Neural cell (in vitro differentiated cells): ENCODE results near the gene SCN8A. TPM values are rescaled to one million over a fixed set of nuclear protein-coding genes. Genes with fewer than 3 reads are reported as not detected.

ENCODE experiments used
- H2AFZ ChIP-seq: fragments of 200-600, 300-800 bp; sonication (generic), shearing (Covaris generic); 2 replicates; pipeline ENCODE4 v1.6.0; 2014; ENCODE audit warnings: low read depth, mild to moderate bottlenecking, antibody characterized with exemption, low read length, moderate library complexity
- H3F3A ChIP-seq: fragments of 200-600 bp; shearing (Covaris generic); 2 replicates; pipeline ENCODE4 v1.6.1; 2016; ENCODE audit warnings: mild to moderate bottlenecking, moderate library complexity, mixed read lengths, antibody characterized with exemption, low read length; ENCODE audit not compliant: insufficient read depth, poor library complexity, severe bottlenecking
- H3K27ac ChIP-seq: fragments of 200-600, 300-800 bp; sonication (generic), shearing (Covaris generic); 2 replicates; pipeline ENCODE4 v1.5.1; 2014; ENCODE audit warnings: mild to moderate bottlenecking, low read length, moderate library complexity
- H3K27me3 ChIP-seq: fragments of 300-800, 200-600 bp; sonication (generic), shearing (Covaris generic); 2 replicates; pipeline ENCODE4 v1.6.0; 2014; ENCODE audit warnings: mild to moderate bottlenecking, low read depth, low read length, moderate library complexity; ENCODE audit not compliant: insufficient read depth
- H3K36me3 ChIP-seq: fragments of 300-800, 200-600 bp; sonication (generic), shearing (Covaris generic); 2 replicates; pipeline ENCODE4 v1.5.1; 2014; ENCODE audit warnings: mild to moderate bottlenecking, antibody characterized with exemption, low read length, moderate library complexity; ENCODE audit not compliant: insufficient read depth
- H3K4me2 ChIP-seq: fragments of 300-800, 200-600 bp; sonication (generic), shearing (Covaris generic); 2 replicates; pipeline ENCODE4 v1.6.0; 2014; ENCODE audit warnings: mild to moderate bottlenecking, low read length
- H3K4me3 ChIP-seq: fragments of 300-800, 200-600 bp; sonication (generic), shearing (Covaris generic); 2 replicates; pipeline ENCODE4 v1.5.1; 2014; ENCODE audit warnings: mild to moderate bottlenecking, low read length, moderate library complexity
- H3K79me2 ChIP-seq: fragments of 200-600 bp; shearing (Covaris generic); replicated peaks from 2 replicates; pipeline ENCODE4 v1.6.0; 2014; ENCODE audit warnings: mild to moderate bottlenecking, low read length, moderate library complexity; ENCODE audit not compliant: insufficient read depth
- H3K9ac ChIP-seq: fragments of 300-800, 200-600 bp; sonication (generic), shearing (Covaris generic); 2 replicates; pipeline ENCODE4 v1.6.1; 2016; ENCODE audit warnings: mild to moderate bottlenecking, low read length, mixed read lengths
- H3K9me2 ChIP-seq: fragments of 200-600 bp; shearing (Covaris generic); 2 replicates; pipeline ENCODE4 v1.6.1; 2016; ENCODE audit warnings: mild to moderate bottlenecking, low read length, mixed read lengths; ENCODE audit not compliant: insufficient read depth
- H3K9me3 ChIP-seq: fragments of 200-600, 300-800 bp; sonication (generic), shearing (Covaris generic); 2 replicates; pipeline ENCODE4 v1.6.1; 2016; ENCODE audit warnings: mild to moderate bottlenecking, mixed run types, low read length, moderate library complexity, mixed read lengths
- H4K20me1 ChIP-seq: fragments of 200-600 bp; shearing (Covaris generic); 2 replicates; pipeline ENCODE4 v1.6.1; 2016; ENCODE audit warnings: mild to moderate bottlenecking, mixed run types; ENCODE audit not compliant: insufficient read depth
- EP300 ChIP-seq: fragments of 450-650 bp; conservative IDR thresholded peaks from 2 replicates; pipeline ENCODE4 v1.6.1; 2014; ENCODE audit warnings: antibody characterized with exemption, mild to moderate bottlenecking, moderate library complexity; ENCODE audit not compliant: poor library complexity, severe bottlenecking
- EZH2 ChIP-seq: fragments of 200-600, 300-800 bp; shearing (Covaris generic), sonication (generic); IDR thresholded peaks from 2 replicates; pipeline ENCODE4 v1.6.1; 2014; ENCODE audit warnings: antibody characterized with exemption, low read length, borderline replicate concordance, mild to moderate bottlenecking; ENCODE audit not compliant: insufficient read depth, poor library complexity, severe bottlenecking
- MXI1 ChIP-seq: fragments of 450-650 bp; conservative IDR thresholded peaks from 2 replicates; pipeline ENCODE4 v1.6.1; 2014; ENCODE audit warnings: antibody characterized with exemption, mild to moderate bottlenecking; ENCODE audit not compliant: poor library complexity, severe bottlenecking
- POLR2AphosphoS5 ChIP-seq: IDR thresholded peaks from 2 replicates; pipeline ENCODE4 v1.6.1; 2012
- RAD21 ChIP-seq: fragments of 450-650 bp; conservative IDR thresholded peaks from 2 replicates; pipeline ENCODE4 v1.6.1; 2014; ENCODE audit warnings: antibody characterized with exemption, mild to moderate bottlenecking, moderate library complexity
- SMC3 ChIP-seq: fragments of 450-650 bp; conservative IDR thresholded peaks from 2 replicates; pipeline ENCODE4 v1.6.1; 2014; ENCODE audit warnings: antibody characterized with exemption, mild to moderate bottlenecking, moderate library complexity; ENCODE audit not compliant: poor library complexity
- TAF1 ChIP-seq: IDR thresholded peaks from 2 replicates; pipeline ENCODE4 v1.6.1; 2012; ENCODE audit warnings: low read depth
- polyA plus RNA-seq: library from polyadenylated mRNA; depleted of rRNA; stranded (reverse); fragments of >200 nt; gene quantifications from 2 replicates; pipeline ENCODE4 v1.2.3, GENCODE V29; 2014
- TF ChIP-seq, protein P1 (sequence below): IDR thresholded peaks from 2 replicates; pipeline ENCODE4 v1.6.1; 2012; ENCODE audit warnings: borderline replicate concordance
- TF ChIP-seq, protein P2 (sequence below): fragments of 450-650 bp; IDR thresholded peaks from 2 replicates; pipeline ENCODE4 v1.5.1; 2014; ENCODE audit warnings: antibody characterized with exemption, mild to moderate bottlenecking, moderate library complexity; ENCODE audit not compliant: poor library complexity, severe bottlenecking

Gene SCN8A
- polyA plus RNA-seq, 1 donor from 2014 or later, result 14.2 TPM

DNA sequence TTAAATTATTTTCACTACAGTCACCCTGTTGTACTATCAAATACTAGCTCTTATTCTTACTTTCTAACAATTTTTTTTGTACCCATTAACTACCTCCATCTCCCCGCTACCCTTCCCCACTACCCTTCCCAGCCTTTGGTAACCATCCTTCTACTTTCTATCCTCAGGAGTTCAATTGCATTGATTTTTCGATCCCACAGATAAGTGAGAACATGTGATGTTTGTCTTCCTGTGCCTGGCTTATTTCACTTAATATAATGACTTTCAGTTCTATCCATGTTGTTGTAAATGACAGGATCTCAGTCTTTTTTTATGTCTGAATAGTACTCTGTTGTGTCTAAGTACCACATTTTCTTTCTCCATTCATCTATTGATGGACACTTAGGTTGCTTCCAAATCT is 139.7 kb downstream of the SCN8A start:
- no peaks in the 10 kb centered on the region for H3K9me3 ChIP-seq
- no peaks in the 10 kb centered on the region for H3K79me2 ChIP-seq
- no peak overlapping the region for H3K4me2 ChIP-seq
- TF ChIP-seq MXI1 (no peak), POLR2AphosphoS5 (no peak)
- no peaks in the 10 kb centered on the region for H3K9me2 ChIP-seq
- no peak overlapping the region for H3K4me3 ChIP-seq
- no peak overlapping the region for H3K27ac ChIP-seq
- no peaks in the 10 kb centered on the region for H3F3A ChIP-seq
- H3K27me3 ChIP-seq, result no peaks in the 10 kb centered on the region
- no peaks in the 10 kb centered on the region for H3K36me3 ChIP-seq
- no peaks in the 10 kb centered on the region for H4K20me1 ChIP-seq
- H3K9ac ChIP-seq, result no peak overlapping the region
- H2AFZ ChIP-seq, result no peak overlapping the region

DNA sequence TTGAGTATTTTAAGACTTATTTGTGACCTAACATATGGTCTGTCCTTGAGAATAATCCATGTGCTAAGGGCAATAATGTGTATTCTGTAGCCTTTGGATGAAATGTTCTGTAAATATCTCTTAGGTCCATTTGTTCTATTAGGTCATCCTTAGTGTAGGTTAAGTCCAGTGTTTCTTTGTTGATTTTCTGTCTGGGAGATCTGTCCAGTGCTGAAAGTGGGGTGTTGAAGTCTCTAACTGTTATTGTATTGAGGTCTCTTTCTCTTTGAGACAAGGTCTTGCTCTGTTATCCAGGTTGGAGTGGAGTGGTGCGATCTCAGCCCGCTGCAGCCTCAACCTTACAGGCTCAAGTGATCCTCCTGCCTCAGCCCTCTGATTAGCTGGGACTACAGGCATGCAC is 149.5 kb downstream of the SCN8A start:
- Histone ChIP-seq H3K9ac (no peak overlapping the region), H3K4me3 (no peak overlapping the region), H3F3A (no peaks in the 10 kb centered on the region), H3K9me3 (no peaks in the 10 kb centered on the region), H3K4me2 (no peak overlapping the region), H3K27me3 (no peaks in the 10 kb centered on the region), H3K79me2 (no peaks in the 10 kb centered on the region), H2AFZ (no peak overlapping the region), H4K20me1 (no peaks in the 10 kb centered on the region), H3K9me2 (no peaks in the 10 kb centered on the region), H3K27ac (no peak overlapping the region), H3K36me3 (no peaks in the 10 kb centered on the region)
- TF ChIP-seq RAD21, result no peak

DNA sequence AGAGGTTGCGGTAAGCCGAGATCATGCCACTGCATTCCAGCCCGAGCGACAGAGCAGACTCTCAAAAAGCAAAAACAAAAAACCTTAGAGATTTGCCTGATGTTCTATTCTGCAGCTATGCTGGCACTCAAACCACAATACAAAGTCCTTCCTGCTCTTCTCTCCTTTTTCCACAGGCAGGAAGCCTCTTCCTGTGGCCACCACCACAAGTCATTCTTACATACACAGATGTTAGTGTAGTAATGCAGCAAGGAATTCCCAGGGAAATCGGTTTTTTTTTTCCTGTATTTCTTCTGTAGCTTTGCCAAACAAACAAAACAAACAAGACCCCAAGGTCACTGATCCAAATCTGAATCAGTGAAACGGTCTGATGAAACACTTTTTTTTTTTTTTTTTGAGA is 153.2 kb downstream of the SCN8A start:
- no peak overlapping the region for H3K9ac ChIP-seq
- no peaks in the 10 kb centered on the region for H3K79me2 ChIP-seq
- TF ChIP-seq POLR2AphosphoS5, result no peak
- no peak for TF ChIP-seq EP300
- TF ChIP-seq, protein P1, sequence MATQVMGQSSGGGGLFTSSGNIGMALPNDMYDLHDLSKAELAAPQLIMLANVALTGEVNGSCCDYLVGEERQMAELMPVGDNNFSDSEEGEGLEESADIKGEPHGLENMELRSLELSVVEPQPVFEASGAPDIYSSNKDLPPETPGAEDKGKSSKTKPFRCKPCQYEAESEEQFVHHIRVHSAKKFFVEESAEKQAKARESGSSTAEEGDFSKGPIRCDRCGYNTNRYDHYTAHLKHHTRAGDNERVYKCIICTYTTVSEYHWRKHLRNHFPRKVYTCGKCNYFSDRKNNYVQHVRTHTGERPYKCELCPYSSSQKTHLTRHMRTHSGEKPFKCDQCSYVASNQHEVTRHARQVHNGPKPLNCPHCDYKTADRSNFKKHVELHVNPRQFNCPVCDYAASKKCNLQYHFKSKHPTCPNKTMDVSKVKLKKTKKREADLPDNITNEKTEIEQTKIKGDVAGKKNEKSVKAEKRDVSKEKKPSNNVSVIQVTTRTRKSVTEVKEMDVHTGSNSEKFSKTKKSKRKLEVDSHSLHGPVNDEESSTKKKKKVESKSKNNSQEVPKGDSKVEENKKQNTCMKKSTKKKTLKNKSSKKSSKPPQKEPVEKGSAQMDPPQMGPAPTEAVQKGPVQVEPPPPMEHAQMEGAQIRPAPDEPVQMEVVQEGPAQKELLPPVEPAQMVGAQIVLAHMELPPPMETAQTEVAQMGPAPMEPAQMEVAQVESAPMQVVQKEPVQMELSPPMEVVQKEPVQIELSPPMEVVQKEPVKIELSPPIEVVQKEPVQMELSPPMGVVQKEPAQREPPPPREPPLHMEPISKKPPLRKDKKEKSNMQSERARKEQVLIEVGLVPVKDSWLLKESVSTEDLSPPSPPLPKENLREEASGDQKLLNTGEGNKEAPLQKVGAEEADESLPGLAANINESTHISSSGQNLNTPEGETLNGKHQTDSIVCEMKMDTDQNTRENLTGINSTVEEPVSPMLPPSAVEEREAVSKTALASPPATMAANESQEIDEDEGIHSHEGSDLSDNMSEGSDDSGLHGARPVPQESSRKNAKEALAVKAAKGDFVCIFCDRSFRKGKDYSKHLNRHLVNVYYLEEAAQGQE, result no peak
- no peak for TF ChIP-seq RAD21
- no peak for TF ChIP-seq EZH2
- no peak for TF ChIP-seq TAF1
- TF ChIP-seq, protein P2, sequence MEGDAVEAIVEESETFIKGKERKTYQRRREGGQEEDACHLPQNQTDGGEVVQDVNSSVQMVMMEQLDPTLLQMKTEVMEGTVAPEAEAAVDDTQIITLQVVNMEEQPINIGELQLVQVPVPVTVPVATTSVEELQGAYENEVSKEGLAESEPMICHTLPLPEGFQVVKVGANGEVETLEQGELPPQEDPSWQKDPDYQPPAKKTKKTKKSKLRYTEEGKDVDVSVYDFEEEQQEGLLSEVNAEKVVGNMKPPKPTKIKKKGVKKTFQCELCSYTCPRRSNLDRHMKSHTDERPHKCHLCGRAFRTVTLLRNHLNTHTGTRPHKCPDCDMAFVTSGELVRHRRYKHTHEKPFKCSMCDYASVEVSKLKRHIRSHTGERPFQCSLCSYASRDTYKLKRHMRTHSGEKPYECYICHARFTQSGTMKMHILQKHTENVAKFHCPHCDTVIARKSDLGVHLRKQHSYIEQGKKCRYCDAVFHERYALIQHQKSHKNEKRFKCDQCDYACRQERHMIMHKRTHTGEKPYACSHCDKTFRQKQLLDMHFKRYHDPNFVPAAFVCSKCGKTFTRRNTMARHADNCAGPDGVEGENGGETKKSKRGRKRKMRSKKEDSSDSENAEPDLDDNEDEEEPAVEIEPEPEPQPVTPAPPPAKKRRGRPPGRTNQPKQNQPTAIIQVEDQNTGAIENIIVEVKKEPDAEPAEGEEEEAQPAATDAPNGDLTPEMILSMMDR, result no peak
- TF ChIP-seq SMC3, result no peak
- TF ChIP-seq MXI1, result no peak
- H3K4me2 ChIP-seq, result no peak overlapping the region
- no peak overlapping the region for H2AFZ ChIP-seq
- H4K20me1 ChIP-seq, result no peaks in the 10 kb centered on the region
- H3K36me3 ChIP-seq, result no peaks in the 10 kb centered on the region
- H3F3A ChIP-seq, result no peaks in the 10 kb centered on the region
- H3K9me3 ChIP-seq, result no peaks in the 10 kb centered on the region
- H3K9me2 ChIP-seq, result no peaks in the 10 kb centered on the region
- no peaks in the 10 kb centered on the region for H3K27me3 ChIP-seq
- H3K4me3 ChIP-seq, result no peak overlapping the region
- H3K27ac ChIP-seq, result no peak overlapping the region
